Esophagus (tissue), 2 donors: ENCODE measurements around the gene PDC. TPM values are rescaled to one million over a fixed set of nuclear protein-coding genes. Genes with fewer than 3 reads are reported as not detected.

Experiments used
- H3K27ac ChIP-seq, 2 donors: one replicate each; pipeline ENCODE4 v1.5.1; 2013; ENCODE audit warnings: low read depth in 2 of 2, mild to moderate bottlenecking in 2 of 2, inconsistent platforms in 1 of 2, low read length in 1 of 2, moderate library complexity in 1 of 2
- H3K27me3 ChIP-seq, 2 donors: one replicate each; pipeline ENCODE4 v1.6.1; 2013; ENCODE audit warnings: low read length in 2 of 2, control low read depth in 1 of 2, mild to moderate bottlenecking in 1 of 2; ENCODE audit not compliant: insufficient read depth in 2 of 2, control insufficient read depth in 1 of 2
- H3K36me3 ChIP-seq, 2 donors: one replicate each; pipeline ENCODE4 v1.6.1; 2013; ENCODE audit warnings: low read length in 1 of 2; ENCODE audit not compliant: control insufficient read depth in 2 of 2, insufficient read depth in 2 of 2
- H3K4me1 ChIP-seq, 2 donors: one replicate each; pipeline ENCODE4 v1.6.1; 2013; ENCODE audit warnings: low read length in 1 of 2; ENCODE audit not compliant: control insufficient read depth in 2 of 2, insufficient read depth in 2 of 2
- H3K4me3 ChIP-seq, 2 donors: one replicate each; pipeline ENCODE4 v1.5.1; 2013; ENCODE audit warnings: low read length in 2 of 2, mild to moderate bottlenecking in 2 of 2, low read depth in 1 of 2, moderate library complexity in 1 of 2
- H3K9me3 ChIP-seq, 2 donors: one replicate each; pipeline ENCODE4 v1.6.1; 2013; ENCODE audit warnings: mild to moderate bottlenecking in 2 of 2, low read depth in 1 of 2, low read length in 1 of 2, moderate library complexity in 1 of 2; ENCODE audit not compliant: control insufficient read depth in 2 of 2, insufficient read depth in 1 of 2
- WGBS, 2 donors: extraction: QIAGEN DNeasy Blood & Tissue Kit; methylation state at CpG; one replicate each; pipeline ENCODE4 v1.1.7; 2013; 5-methylcytosine and 5-hydroxymethylcytosine counted together
- polyA plus RNA-seq, 2 donors: library from polyadenylated mRNA; stranded (reverse); fragments of 200-250 nt; gene quantifications; one replicate each; pipeline ENCODE4 v1.2.3, GENCODE V29; 2013
- donor health status: healthy with polysubstance abuse.
- donor health status: Bipolar disorder and iron deficiency.

Gene PDC
- not detected for polyA plus RNA-seq

- Histone ChIP-seq H3K27ac (no peak within 1 kb of the TSS), H3K4me1 (no peaks in the 10 kb centered on the region), H3K4me3 (no peak within 1 kb of the TSS), H3K9me3 (no peaks in the 10 kb centered on the region), H3K27me3 (no peaks in the 10 kb centered on the region), H3K36me3 (no peaks in the 10 kb centered on the region)
- WGBS, 2 donors: 81 to 84% methylated on average over 2 of the region's 2 CpGs
These were observed at the start of gene PDC for GRCh38 chr1:186461014-186461413. Gene PDC, minus strand, starts transcription at chr1:186461114. Its CDS starts 11,655 bp downstream, at chr1:186449459.

GRCh38 chr1:186503190-186503589, 42.3 kb upstream of the PDC start:
- H3K4me3 ChIP-seq: no peak overlapping the region
- 81 to 90% methylated on average over 2 of the region's 2 CpGs for WGBS, 2 donors
- no peaks in the 10 kb centered on the region for H3K9me3 ChIP-seq
- H3K27ac ChIP-seq: no peak overlapping the region
- no peaks in the 10 kb centered on the region for H3K27me3 ChIP-seq
- no peaks in the 10 kb centered on the region for H3K36me3 ChIP-seq
- H3K4me1 ChIP-seq: no peaks in the 10 kb centered on the region

GRCh38 chr1:186502087-186502486, 41.2 kb upstream of the PDC start:
- no peak overlapping the region for H3K27ac ChIP-seq
- H3K4me1 ChIP-seq: no peaks in the 10 kb centered on the region
- H3K9me3 ChIP-seq: no peaks in the 10 kb centered on the region

DNA sequence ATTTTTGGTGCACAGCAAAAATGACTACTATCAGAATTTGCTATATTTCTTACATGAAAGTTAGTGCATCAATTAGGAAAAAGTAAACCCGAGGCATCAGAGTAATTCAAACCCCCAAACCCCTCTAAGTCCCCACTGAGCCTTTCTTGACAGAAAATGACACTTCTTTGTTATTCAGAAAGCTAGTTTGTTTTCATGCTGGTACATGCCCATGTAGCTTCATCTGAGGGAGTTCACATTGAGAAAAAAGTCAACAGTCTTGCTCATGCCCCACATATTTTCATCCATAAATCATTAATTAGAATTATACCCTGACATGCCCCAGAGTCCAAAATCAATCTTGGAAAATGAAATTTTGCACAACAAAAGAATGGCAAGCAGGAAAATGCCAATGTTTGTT, 39.9 kb upstream of the PDC start:
- 47 to 55% methylated on average over 1 of the region's 1 CpG for WGBS, 2 donors
- no peaks in the 10 kb centered on the region for H3K36me3 ChIP-seq
- no peaks in the 10 kb centered on the region for H3K9me3 ChIP-seq
- H3K4me3 ChIP-seq: no peak overlapping the region
- H3K27me3 ChIP-seq: no peaks in the 10 kb centered on the region
- H3K27ac ChIP-seq: no peak overlapping the region
- no peaks in the 10 kb centered on the region for H3K4me1 ChIP-seq

More at GRCh38 chr1:186502087-186502486, 41.2 kb upstream of the PDC start:
- Histone ChIP-seq H3K4me3 (no peak overlapping the region), H3K27me3 (no peaks in the 10 kb centered on the region), H3K36me3 (no peaks in the 10 kb centered on the region)

- no peaks in the 10 kb centered on the region for H3K4me1 ChIP-seq
- no peak overlapping the region for H3K4me3 ChIP-seq
- H3K27ac ChIP-seq: no peak overlapping the region
- 86 to 96% methylated on average over 1 of the region's 1 CpG for WGBS, 2 donors
- no peaks in the 10 kb centered on the region for H3K27me3 ChIP-seq
- H3K36me3 ChIP-seq: no peaks in the 10 kb centered on the region
- no peaks in the 10 kb centered on the region for H3K9me3 ChIP-seq
These were observed 38.7 kb upstream of the PDC start for GRCh38 chr1:186499571-186499970.

DNA sequence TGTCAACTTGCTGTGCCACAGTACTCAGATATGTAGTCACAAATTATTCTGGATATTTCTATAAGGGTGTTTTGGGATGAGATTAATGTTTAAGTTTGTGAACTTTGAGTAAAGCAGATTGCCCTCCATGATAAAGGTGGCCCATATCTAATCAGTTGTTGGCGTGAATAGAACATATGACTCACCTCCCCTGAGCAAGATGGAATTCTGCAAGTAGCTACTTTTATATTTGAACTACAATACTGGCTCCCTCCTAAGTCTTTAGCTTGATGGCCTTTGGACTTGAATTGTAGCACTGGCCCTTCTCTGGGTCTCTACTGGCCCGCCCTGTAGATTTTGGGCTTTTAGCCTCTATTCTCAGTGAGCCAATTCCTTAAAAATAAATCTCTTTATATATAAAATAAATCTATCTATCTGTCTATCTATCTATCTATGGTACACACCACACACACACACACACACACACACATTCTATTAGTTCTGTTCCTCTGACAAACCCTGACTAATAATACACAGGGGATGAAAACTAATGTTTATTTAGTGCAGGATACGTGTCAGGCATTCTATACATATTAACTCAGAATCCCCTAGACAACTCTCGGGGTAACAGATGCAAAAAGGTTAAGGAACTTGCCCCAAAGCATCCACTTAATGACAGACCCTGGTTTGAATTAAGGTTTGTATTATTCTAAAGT, 37.9 kb upstream of the PDC start:
- Histone ChIP-seq H3K36me3 (no peaks in the 10 kb centered on the region), H3K4me1 (no peaks in the 10 kb centered on the region), H3K9me3 (no peaks in the 10 kb centered on the region), H3K4me3 (no peak overlapping the region), H3K27ac (no peak overlapping the region), H3K27me3 (no peaks in the 10 kb centered on the region)
- 65 to 77% methylated on average over 4 of the region's 4 CpGs for WGBS, 2 donors

- H3K36me3 ChIP-seq: no peaks in the 10 kb centered on the region
- H3K4me1 ChIP-seq: no peaks in the 10 kb centered on the region
- WGBS, 2 donors: 85 to 89% methylated on average over 4 of the region's 4 CpGs
- no peaks in the 10 kb centered on the region for H3K9me3 ChIP-seq
- no peak overlapping the region for H3K27ac ChIP-seq
- H3K4me3 ChIP-seq: no peak overlapping the region
- no peaks in the 10 kb centered on the region for H3K27me3 ChIP-seq
These were observed 37.2 kb upstream of the PDC start for GRCh38 chr1:186498071-186498470.

DNA sequence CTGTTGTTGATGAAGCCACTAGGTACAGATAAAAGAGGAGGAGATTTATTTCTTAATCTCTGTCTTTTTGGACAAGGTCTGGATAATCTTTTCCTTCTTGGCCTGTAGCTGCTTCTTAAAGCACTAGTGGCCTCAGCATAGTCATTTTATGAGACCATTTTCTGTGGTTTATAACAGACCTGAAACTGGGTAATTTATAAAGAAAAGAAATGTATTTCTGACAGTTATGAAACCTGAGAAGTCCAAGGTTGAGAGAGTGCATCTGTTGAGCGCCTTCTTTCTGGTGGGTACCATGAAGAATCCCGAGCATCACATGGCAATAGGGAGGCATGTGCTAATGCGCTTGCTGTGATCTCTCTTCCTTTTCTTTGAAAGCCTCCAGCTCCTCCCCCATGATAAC, 36.7 kb upstream of the PDC start:
- no peak overlapping the region for H3K4me3 ChIP-seq
- 93 to 97% methylated on average over 3 of the region's 3 CpGs for WGBS, 2 donors
- H3K36me3 ChIP-seq: no peaks in the 10 kb centered on the region
- no peaks in the 10 kb centered on the region for H3K4me1 ChIP-seq
- H3K27me3 ChIP-seq: no peaks in the 10 kb centered on the region
- no peak overlapping the region for H3K27ac ChIP-seq
- H3K9me3 ChIP-seq: no peaks in the 10 kb centered on the region

- Histone ChIP-seq H3K4me1 (no peaks in the 10 kb centered on the region), H3K9me3 (no peaks in the 10 kb centered on the region), H3K36me3 (no peaks in the 10 kb centered on the region), H3K27me3 (no peaks in the 10 kb centered on the region), H3K27ac (no peak overlapping the region), H3K4me3 (no peak overlapping the region)
- 73 to 84% methylated on average over 2 of the region's 2 CpGs for WGBS, 2 donors
These were observed 35.4 kb upstream of the PDC start for GRCh38 chr1:186496171-186496851.

DNA sequence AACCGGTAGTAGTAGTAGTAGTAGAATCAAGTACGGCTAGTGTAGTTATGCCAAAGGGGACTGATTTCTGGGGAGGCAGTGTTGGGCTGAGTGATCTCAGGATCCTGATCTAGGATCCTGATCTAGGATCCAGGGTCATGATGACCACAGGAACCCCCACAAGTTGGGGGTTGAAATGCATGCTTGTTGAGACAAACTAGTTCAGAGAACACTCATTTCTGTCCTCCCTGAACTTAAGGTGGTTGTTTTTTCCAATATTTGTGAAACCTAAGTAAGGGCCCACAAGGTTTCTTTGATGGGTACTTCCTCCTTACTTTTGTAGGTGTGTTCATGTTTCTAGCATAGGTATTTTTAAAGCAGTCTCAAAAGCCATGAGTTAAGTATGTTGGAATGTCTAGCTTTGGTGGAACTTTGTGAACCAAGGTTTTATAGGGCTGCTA, 33.9 kb upstream of the PDC start:
- Histone ChIP-seq H3K27ac (no peak overlapping the region), H3K4me3 (no peak overlapping the region), H3K27me3 (no peaks in the 10 kb centered on the region), H3K9me3 (no peaks in the 10 kb centered on the region), H3K36me3 (no peaks in the 10 kb centered on the region), H3K4me1 (no peaks in the 10 kb centered on the region)
- WGBS, 2 donors: 80 to 88% methylated on average over 2 of the region's 2 CpGs
